DMS153 (cell line): ENCODE data around the gene TBC1D22A.
A peak's percentile ranks its signal among the peaks of the same experiment; 100 is the strongest.

ENCODE experiments used
- DNase-seq: peaks from one replicate; lab custom pipeline; 2025; lab: John Stamatoyannopoulos, UW

TBC1D22A gene

GRCh38 chr22:46737105-46737975 is 25.1 kb upstream of the TBC1D22A start:
- no peak for DNase-seq

DNA sequence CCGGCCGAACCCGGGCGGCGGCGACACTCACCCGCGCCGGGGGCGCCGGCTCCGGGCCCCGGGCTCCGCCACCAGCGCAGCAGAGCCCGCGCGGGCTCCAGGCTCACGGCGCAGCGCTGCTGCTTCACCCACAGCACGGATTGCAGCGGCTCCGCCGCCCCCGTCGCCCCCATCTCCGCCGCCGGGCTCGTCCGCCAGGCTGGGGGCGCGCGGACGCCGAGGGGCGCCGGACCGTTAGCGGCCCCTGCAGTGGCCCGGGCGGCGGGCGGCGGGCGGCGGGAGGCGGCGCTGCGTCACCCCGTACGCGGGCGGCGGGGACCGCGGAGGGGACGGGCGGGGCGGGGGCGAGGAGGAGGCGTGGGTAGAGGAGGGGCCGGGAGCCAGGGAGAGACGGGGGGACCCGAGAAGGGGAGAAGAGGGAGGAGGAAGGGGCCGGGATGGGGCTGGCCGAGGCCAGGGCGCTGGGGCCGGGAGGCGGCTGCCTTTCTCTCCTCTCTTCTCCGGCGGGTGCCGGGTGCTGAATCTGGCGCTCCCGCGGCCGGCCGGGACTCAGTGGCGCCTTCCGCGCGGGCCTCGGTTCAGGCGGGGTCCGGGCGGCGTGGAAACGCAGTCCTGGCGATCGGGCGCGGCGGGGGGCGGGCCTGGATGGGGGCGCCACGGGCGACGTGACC is 24.3 kb upstream of the TBC1D22A start, which contains the start of gene CERK:
CERK (minus strand) TSS at position 277 of the 671 bp plus-strand sequence; CDS start at position 173, 104 bp downstream.
- peak; percentile 15 for DNase-seq

GRCh38 chr22:46738647-46739093 is 23.8 kb upstream of the TBC1D22A start:
- no peak for DNase-seq

GRCh38 chr22:46739094-46739870 is 23.2 kb upstream of the TBC1D22A start:
- DNase-seq: no peak

DNA sequence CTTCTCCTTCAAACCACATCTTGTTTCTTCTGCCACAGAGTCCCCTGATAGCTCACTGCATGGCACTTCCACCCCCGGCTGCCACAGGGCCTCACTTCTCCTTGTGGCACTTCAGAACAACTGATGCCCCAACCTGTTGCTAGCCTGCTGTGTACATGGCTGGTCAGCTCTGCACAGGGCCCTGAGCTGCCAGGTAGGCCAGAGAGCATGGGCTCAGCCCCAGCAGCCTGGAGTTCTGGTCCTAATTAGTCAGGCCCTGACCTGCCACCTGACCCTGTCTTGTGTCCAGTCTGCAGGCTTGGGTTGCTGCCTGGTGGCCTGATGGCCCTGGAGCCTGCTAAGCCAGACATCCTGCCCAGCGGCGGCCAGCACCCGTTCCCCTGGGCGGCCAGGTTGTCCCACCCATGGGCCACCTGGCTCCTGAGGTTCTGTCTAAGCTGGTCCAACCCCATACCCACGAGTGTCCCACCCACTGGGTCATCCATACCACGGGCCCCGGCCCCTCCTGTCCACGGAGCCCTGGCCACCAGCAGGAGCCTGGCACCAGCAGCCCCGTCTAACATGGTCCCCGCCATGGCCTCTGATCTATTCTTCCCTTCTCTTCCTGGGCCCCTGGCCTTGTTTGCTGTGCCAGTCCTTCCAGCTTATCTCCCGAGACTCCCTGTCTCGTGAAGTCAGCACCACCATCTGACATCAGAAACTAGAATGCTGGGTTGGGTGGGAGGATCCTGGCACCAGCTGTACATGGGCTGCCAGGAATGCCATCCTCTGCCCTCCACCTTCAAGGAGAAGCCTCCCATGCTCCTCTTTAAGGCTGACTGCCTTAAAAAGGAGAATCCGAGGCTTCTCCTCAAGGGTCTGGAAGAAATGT is 21.3 kb upstream of the TBC1D22A start:
- no peak for DNase-seq

GRCh38 chr22:46741974-46742519 is 20.4 kb upstream of the TBC1D22A start:
- no peak for DNase-seq

DNA sequence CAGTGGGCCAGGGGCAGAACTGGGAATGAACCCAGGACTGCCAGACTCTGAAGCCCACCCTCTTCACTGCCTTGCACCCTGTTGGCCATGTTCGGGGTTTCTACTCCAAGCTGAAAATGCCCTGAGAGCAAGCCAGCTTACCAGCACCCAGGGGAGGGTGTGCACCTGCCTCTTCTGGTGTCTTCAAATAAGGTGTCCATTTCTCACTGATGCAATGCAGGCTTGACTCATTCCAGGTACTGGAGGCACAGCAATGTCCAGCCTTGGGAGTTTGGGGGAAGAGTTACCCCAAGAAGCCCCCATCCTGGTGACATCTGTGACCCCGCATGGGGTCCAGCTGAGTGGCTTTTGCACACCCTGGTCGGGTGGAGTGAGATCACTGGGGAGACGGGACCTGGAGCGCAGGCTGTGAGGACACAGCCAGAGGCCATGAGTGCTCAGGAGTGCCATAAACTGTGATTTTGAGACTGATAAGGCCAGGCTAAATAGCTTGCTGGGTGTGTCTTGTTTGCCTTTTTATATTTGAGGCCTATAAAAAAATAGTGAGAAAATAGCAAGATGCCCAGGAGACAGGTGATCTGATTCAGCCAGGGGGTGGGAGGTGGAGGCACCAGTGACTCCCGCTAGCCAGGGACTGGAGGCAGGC is 19.8 kb upstream of the TBC1D22A start:
- DNase-seq: peak; percentile 50

- DNase-seq: no peak
Measured at GRCh38 chr22:46744581-46744980, 17.9 kb upstream of the TBC1D22A start.

- DNase-seq: no peak
Measured at GRCh38 chr22:46746192-46746591, 16.3 kb upstream of the TBC1D22A start.

DNA sequence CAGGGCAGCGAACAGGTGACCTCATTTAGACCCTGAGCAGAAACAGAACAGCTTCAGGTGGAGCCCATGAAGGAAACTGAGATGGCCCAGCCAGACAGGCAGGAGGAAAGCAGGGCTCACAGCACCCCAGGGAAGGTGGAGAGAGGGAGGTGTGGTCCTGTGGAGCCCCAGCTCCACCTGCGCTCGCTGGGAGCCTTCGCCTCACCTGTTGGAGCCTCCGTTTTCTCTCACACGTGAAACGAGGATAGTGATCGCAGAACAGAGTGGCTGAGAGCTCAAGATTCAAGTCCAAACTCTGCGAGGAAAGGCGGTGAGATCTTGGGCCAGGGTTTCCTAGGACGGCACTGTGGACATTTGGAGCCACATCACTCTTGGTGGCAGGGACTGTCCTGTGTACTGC is 15.8 kb upstream of the TBC1D22A start:
- DNase-seq: no peak

DNA sequence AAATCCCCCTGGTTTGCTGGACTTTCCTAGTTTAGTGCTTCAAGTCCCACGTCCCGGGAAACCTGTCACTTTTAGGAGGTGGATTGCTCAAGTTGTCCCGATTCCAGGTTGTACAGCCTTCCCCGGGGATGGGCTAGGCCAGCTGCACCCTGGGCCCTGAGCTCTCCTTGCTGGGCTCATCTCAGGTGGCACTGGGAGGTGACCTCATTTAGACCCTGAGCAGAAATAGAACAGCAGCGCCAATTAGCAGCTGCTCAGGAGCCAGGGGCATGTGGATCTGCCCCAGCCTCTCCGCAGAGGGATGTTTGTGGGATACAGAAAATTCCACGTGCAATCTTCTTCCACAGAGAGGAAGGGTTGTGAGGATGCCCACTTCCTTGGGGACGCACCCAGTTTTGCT is 14.8 kb upstream of the TBC1D22A start:
- DNase-seq: no peak

- no peak for DNase-seq
Measured at GRCh38 chr22:46748206-46748907, 14.1 kb upstream of the TBC1D22A start.

DNA sequence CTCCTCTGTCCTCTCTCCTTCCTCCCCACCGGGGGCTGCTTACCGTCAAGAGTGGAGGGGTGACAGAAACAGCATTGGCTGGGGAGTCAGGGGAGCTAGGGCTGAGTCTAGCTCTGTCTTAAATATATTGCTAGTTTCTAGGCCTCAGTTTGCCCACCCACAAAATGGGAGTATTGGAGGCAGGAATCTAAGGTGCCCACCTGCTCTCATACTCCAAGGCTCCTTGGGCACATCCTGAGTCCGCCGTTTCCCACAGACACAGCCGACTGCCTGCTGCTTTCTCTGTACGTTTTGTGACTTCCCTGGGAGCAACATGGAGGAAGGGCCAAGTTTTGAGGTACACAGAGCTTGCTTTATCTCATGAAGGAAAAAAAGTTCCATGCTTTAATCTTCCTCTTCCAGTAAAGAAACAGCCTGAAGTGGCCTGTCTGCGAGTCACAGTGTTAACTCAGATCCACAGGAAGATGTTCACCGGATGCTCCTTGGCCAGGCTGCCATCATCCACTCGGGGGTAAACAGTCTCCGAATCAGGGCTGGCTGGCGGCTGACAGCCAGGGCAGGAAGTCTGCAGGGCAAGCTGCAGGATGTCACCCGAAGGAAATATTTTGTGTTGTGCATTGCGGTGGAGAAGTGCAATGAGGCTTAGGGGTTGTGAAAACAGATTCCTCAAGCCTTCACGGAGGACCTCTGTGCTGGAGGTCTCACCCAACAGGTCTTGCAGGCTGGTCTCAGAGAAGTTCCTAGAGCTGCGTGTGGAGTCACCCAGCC is 13.4 kb upstream of the TBC1D22A start:
- DNase-seq: no peak

GRCh38 chr22:46749682-46750529 is 12.5 kb upstream of the TBC1D22A start:
- DNase-seq: no peak

- DNase-seq: no peak
Measured at GRCh38 chr22:46750530-46750800, 12.0 kb upstream of the TBC1D22A start.

DNA sequence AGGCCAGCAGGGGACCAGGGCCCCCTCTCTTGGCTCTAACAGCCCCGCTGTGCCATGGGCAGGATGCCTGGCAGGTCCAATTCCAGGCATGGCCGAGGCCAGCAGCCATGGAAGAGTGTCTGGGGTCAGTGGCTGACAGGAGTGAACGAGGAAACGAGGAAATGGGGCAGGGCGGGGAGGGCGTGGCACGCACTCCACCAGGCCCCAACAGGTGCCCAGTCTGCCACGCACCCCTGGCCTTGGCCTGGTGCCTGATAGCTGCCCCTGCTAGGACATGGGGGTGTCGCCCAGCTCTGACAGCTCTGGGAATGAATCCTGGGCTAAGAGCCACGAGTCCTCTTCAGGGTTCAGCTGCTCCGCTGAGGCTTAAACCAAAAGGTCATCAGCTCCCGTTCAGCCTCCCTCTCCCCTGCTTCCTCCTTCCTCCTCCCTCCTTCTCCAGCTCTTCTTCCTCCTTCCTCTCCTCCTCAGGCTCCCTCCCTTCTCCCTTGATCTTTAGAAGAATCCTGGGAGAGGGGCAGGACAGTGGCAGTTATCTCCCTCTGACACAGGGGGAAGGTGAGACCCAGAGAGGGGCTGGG is 11.5 kb upstream of the TBC1D22A start:
- DNase-seq: no peak

- no peak for DNase-seq
Measured at GRCh38 chr22:46752286-46752987, 10.0 kb upstream of the TBC1D22A start.

DNA sequence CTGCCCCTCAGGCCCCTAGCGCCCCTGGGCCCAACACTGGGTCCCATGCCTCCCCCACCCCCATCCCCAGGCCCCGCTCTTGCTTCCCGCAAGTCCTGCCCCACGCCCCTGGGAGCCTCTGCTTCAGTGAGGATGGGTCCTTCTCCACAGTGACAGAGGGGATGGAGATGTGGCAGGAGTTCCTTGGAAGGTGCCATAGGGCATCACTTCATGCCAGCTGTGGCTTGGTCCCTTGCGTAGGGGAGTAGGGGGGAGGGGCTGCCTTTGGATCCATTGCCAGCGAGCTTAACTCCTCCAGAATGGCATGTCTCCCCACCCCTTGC is 9.5 kb upstream of the TBC1D22A start:
- no peak for DNase-seq
